NK-92 treated with Interleukin-12 subunit alpha and Interleukin-12 subunit beta, amount 100 ng/mL, for 24 hours (cell line): ENCODE results near the gene SLC22A9.
"Not testable (repeated sequence)": the region's sequence is repeated elsewhere in the genome, so short reads cannot be mapped to it uniquely, and the experiment has no call there.

ENCODE experiments used
- DNase-seq: peaks from one replicate; lab custom pipeline; 2025; lab: John Stamatoyannopoulos, UW

SLC22A9 gene

DNA sequence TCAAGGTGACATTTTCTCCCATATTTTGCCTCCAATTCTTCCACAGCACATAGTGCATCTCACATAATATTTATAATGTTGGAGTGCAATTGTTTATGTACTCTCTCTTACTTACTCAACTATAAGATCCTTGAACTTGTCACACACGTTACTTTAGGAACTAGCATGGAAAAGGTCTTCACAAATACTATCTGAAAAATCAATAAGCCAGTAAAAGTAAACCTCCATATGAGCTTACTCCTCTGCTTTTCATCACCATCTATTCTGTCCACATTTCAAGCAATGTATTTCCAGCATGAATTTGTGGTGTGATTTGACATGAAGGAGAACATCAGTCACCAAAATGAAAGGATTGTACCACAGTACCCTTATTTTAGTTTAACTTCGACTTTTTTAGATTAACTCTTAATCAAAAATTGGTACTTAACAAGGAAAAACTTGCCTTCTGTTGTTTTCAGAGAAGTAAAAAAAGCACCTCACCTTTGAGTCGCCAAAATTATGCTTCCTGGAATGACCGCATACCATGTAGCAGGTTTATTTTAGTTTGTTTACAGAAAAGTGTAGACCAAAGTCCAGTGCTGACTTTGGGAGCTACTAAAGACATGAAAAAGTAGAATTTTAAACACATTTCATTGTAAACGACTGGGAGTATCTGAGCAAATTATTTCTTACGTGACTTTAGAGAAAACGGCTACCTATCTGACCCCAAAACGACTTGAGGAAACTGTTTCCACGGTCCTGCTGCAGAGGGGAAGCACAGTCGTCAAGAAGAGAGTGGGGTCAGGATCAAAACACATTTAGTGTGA lies at the start of gene SLC22A9:
SLC22A9 (plus strand) TSS at position 621 of the 806 bp plus-strand sequence. CDS start 272 bp downstream, outside the sequence.
- no peak for DNase-seq

DNA sequence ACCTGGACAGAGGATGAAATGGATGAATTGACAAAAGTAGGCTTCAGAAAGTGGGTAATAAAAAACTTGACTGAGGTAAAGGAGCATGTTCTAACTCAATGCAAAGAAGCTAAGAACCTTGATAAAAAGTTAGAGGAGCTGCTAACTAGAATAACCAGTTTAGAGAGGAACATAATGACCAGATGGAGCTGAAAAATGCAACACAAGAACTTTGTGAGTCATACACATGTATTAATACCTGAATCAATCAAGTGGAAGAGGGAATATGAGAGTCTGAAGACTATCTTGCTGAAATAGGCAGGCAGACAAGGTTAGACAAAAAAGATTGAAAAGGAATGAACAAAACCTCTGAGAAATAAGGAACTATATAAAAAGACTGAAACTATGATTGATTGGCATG lies 47.9 kb upstream of the SLC22A9 start:
- DNase-seq, result no peak

DNA sequence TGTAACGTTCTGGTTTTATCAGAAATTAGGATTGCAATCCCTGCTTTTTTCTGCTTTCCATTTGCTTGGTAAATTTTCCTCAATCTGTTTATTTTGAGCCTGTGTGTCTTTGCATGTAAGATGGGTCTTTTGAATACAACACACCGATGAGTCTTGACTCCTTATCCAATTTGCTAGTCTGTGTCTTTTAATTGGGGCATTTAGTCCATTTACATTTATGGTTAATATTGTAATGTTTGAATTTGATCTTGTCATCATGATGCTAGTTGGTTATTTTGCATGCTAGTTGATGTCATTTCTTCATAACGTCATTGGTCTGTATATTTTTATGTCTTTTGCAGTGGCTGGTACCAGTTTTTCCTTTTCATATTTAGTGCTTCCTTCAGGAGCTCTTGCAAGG lies 34.5 kb upstream of the SLC22A9 start:
- DNase-seq, result not testable (repeated sequence)

DNA sequence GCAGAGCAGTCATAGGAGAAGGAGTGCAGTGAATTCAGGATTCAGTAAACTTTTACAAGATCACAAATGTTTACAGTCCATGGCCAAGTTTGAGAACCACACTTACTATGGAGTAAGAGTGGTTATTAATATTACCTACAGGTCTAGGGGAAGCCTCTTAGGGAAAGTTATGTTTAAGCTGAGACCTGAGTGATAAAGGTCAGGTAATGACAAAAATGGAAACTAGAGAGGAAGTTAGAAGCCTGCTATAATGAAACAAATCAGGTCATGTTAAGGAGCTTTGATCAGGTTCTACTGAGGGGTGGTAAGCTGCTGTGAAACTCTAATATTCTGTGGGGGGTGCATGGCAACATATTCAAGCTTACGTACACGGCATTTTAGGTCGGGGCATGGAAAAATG lies 32.5 kb upstream of the SLC22A9 start:
- no peak for DNase-seq

DNA sequence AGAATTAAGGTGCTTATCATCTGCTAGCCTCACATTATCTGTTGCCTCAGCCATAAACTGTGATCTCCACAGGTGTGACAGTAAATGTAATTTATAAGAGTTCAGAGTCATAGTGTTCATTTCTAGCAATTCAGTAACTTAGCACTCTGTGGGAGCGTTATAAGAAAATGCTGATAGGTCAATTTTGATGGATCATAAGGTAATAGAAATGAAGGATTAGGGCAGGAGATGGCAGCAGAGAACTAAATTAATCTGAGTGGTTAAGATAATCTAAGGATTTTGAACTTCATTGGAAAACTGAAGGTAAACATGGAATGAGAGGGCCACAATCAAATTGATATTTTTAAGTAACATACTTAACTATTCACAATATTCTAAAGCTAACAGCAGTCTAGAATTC lies 26.5 kb upstream of the SLC22A9 start:
- DNase-seq, result no peak

DNA sequence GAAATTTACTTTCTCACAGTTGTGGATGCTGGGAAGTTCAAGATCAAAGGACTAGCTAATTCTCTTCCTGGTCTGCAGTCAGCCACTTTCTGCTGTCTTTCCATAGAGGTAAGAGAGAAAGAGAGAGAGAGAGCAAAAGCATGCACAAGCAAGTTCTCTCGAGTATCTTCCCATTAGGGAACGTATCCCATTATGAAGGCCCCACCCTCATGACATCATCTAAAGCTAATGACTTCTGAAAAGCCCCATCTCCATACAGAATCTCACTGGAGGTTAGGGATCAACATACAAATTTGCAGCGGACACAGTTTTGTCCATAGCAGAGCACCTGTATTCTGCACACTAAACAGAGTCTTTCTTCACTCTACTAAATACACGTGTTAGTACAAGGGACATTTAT lies 17.4 kb upstream of the SLC22A9 start:
- DNase-seq, result no peak

DNA sequence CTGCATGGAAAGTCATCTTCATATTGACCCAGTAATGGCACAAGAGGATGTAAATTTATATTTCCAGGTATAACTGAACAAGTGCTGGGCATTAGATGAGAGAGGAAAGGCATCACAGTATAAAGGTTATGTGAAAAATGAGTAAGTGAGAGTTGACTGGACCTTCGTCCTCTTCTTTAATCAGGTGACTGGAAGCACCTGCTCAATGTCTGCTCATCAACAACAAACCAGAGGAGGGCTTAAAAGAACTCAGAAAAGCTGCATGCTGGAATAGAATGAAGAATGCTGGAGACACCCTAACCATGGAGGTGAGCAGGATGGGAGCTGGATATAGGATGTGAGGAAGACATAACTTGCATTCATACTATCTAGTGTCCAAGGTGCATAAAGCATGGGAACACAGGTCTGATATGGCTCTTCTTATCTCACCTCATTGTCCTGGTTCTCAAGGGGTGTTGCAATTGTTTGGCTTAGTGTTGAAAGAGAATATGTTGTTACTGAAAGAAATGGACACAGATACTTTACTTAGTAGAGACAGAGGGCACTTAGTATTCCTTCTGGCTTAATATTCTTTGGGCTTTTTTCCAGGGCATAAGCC lies 7.3 kb upstream of the SLC22A9 start:
- DNase-seq, result no peak

DNA sequence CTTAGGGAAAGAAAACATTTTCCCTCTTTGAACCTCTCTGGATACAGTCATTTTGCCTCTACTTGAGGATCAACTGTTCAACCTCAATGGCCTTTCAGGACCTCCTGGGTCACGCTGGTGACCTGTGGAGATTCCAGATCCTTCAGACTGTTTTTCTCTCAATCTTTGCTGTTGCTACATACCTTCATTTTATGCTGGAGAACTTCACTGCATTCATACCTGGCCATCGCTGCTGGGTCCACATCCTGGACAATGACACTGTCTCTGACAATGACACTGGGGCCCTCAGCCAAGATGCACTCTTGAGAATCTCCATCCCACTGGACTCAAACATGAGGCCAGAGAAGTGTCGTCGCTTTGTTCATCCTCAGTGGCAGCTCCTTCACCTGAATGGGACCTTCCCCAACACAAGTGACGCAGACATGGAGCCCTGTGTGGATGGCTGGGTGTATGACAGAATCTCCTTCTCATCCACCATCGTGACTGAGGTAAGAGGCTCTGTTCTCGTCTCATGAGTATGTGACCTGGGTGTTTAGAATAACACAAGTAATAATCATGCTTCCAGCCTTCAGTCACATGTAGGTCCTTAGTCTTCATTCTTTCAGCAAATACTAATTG lies 495 bp downstream of the SLC22A9 start:
- DNase-seq, result no peak

DNA sequence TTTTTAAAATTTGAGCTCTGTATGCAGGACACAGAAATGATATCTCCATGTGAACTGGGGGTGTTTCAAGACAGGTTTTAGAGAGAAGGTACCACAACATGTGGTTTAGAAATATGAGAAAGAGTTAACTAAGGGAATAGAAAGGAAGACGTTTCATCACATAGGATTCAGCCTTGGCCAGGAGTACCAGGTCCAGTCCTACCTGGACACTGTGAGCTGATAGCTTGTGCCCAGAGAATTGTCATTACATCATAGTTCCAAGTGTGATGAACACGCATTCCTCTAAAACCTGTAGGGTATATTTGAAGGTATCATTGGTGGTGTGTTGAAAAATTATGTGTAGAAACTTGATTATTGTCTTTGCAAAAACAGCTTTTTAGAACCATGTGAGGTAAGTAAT lies 1.8 kb downstream of the SLC22A9 start:
- no peak for DNase-seq

DNA sequence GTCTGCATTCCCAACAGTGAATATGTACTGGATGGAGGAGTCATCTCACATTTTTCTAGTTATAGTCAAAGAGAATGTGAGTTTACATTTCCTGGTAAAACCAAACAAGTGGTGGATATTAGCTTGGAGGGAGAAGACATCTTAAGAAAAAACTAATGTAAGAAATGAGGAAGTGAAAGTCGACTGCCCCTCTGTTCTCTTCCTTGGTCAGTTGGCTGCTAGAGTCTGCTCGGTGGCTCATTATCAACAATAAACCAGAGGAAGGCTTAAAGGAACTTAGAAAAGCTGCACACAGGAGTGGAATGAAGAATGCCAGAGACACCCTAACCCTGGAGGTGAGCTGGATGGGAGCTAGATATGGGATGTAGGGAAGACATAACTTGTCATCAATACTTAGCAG lies 5.8 kb downstream of the SLC22A9 start:
- DNase-seq, result no peak

DNA sequence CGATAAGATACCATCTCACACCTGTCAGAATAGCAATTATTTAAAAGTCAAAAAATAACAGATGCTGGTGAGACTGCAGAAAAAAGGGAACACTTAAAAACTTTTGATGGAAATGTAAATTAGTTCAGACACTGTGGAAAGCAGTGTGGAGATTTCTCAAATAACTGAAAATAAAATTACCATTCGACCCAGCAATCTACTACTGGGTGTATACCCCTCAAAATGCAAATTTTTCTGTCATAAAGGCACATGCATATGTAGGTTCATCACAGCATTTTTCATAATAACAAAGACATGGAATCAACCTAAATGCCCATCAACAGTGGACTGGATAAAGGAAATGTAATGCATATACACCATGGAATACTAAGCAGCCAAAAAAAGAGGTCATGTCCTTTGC lies 10.5 kb downstream of the SLC22A9 start:
- no peak for DNase-seq

DNA sequence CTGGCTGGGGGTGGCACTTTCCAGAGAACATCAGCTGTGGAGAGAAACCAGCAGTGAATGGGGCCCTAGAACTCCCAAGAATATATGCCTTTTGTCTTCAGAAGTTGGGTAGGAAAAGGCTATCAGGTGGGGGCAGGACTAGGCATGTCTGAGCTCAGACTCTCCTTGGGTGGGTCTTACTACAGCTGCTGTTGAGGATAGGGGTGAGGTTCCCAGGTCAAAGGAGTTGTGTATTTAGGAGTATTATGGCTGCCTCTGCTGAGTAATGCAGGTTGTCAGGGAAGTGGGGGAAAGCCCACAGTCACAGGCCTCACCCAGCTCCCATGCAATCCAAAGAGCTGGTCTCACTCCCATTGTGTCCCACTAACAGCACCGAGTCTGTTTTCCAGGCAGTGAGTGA lies 26.1 kb downstream of the SLC22A9 start:
- no peak for DNase-seq

DNA sequence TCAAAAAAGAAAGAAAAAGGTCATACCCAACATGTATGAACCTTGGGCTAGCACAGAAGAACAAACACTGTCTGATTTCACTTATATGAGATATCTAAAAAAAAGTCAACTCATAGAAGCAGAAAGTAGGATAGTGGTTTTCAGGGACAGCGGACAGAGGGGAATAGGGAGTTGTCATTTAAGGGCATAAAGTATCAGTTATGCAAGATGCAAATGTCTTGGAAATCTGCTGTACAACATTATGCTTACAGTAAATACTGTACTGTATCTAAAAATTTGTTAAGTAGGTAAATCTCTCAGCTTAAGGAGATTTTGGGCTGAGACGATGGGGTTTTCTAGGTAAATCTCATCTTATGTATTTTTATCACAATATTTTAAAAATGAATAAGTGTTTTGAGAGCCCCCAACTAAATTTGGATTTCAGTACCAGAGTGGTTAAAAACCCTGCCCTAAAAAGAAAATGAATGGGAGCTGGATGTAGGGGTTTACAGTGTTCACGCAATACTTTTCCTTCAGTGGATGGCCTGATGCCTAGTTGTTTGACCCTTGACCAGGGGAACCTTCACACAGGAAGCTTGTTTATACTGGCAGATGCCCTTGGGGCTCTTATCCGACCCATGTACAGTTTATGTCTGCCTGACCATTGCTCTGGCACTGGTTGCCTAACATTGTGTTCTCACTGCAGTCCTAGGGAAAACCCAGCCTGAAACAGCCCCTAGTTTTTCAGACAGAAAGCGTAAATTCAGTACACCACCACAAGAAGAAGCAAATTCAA lies 34.8 kb downstream of the SLC22A9 start:
- DNase-seq, result no peak

DNA sequence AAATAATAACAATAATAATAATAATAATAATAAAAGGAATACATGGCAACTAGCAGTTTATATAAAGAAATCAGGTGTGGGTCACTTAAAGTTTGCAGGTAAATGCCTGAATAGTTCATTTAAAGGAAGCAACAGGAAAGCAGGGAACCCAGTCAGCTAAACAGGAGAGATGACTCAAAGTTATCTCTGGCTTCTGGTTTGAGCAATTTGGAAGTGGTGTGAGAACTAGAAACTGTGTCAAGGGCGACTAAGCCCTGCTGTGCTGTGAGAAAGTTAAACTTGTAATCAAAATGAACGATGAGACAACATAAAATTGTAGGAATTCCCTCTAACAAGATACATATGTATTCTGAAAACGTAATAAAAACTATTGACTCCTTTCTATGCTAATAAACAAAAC lies 35.5 kb downstream of the SLC22A9 start:
- no peak for DNase-seq

DNA sequence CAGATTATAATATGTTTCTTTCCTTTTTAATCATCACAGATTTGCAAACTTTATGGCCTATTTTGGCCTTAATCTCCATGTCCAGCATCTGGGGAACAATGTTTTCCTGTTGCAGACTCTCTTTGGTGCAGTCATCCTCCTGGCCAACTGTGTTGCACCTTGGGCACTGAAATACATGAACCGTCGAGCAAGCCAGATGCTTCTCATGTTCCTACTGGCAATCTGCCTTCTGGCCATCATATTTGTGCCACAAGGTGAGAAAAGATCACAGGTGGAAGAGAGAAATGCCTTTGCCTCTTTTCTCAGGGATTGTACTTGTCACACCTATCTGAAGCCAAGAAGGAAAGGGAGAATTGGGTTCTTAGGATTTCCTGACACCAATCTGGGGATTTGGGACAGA lies 36.9 kb downstream of the SLC22A9 start:
- no peak for DNase-seq

DNA sequence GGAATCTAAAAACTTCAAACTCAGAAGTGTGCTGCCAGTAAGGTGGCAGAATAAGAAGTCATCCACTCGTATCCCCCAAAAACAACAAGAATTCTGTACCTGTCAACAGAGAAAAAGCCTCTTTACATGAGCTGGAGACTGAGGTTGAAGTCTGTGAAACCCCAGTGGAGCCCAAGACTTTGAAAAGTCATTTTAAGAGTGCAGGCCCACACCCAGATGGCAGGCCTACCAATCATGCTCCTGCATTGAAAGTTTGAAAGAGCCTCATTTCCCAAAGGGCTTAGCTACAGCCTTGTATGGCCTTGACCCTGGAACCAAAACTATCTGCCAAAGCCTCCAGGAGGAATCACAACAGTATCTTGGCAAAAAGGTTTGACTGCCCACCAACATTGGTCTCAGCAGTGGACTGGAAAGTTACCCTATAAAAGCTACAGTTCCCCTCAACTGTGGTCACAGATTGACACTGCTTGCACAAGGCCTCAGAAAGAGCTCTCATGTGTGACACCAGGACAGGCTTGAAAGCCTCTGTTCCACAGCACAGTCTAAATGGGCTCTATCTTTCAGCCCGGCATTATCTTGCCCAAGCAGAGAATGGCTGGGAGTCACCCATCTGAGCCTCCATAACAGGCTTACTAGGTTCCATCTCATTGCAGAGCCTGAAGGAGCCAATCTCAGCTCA lies 47.7 kb downstream of the SLC22A9 start:
- no peak for DNase-seq

DNA sequence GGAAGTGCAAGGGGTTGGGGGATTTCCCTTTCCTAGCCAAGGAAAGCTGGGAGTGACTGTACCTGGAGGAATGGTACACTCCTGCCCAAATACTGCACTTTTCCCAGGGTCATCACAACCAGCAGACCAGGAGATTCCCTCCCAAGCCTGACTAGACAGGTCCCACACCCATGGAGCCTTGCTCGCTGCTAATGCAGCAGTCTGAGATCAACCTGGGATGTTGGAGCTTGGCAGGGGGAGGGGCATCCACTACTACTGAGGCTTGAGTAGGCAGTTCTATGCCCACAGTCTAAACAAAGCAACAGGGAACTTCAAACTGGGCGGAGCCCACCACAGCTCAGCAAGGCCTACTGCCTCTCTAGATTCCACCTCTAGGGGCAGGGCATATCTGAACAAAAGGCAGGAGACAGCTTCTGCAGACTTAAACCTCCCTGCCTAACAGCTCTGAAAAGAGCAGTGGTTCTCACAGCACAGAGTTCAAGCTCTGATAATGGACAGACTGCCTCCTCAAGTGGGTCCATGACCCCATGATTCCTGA lies 58.5 kb downstream of the SLC22A9 start:
- DNase-seq, result no peak

DNA sequence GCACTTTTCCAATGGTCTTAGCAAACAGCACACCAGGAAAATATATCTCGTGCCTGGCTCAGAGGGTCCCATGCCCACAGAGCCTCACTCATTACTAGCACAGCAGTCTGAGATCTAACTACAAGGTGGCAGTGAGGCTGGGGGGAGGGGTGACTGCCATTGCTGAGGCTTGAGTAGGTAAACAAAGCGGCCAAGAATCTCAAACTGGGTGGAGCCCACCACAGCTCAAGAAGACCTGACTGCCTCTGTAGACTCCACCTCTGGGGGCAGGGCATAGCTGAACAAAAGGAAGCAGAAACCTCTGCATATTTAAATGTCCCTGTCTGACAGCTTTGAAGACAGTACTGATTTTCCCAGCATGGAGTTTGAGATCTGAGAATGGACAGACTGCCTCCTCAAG lies 61.1 kb downstream of the SLC22A9 start:
- DNase-seq, result not testable (repeated sequence)

DNA sequence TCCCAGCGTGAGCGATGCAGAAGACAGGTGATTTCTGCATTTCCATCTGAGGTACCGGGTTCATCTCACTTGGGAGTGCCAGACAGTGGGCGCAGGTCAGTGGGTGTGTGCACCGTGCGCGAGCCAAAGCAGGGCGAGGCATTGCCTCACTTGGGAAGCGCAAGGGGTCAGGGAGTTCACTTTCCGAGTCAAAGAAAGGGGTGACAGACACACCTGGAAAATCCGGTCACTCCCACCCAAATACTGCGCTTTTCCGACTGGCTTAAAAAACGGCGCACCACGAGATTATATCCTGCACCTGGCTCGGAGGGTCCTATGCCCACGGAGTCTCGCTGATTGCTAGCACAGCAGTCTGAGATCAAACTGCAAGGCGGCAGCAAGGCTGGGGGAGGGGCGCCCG lies 65.8 kb downstream of the SLC22A9 start:
- DNase-seq, result not testable (repeated sequence)

DNA sequence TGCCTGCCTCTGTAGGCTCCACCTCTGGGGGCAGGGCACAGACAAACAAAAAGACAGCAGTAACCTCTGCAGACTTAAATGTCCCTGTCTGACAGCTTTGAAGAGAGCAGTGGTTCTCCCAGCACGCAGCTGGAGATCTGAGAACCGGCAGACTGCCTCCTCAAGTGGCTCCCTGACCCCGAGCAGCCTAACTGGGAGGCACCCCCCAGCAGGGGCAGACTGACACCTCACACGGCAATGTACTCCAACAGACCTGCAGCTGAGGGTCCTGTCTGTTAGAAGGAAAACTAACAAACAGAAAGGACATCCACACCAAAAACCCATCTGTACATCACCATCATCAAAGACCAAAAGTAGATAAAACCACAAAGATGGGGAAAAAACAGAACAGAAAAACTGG lies 66.2 kb downstream of the SLC22A9 start:
- not testable (repeated sequence) for DNase-seq

DNA sequence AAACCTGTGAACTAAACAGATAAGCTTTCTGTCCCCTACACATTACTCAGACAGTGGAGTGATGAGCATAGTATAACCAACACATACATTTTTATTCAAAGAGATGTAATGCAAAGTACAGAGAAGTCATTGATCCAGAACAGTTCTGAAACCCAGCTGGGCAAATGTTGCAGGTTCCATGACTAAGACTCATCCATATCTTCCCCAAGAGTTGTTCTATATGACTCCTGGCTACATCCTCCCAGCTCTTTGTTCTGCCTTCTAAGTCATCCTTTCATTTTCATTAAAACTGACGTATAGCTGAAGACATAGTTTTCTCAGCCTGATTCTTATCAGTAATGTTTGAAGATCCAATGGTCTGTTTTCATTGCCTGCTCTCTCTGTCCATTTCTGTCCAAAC lies 74.1 kb downstream of the SLC22A9 start:
- DNase-seq, result no peak

DNA sequence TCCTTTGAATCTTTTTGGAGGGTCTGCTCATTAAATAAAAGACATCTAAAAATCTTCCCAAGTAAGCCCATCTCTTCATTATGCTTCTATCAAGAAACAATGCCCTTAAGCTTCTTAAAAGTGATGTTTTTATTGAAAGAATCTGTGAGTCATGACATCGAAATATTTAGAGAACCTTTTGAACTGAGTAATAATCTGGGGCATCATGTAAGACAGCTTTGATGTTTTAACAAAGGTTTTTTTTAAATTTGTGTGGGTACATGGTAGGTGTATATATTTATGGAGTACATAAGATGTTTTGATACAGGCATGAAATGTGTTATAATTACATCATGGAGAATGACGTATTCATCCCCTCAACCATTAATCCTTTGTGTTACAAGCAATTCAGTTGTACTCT lies 74.6 kb downstream of the SLC22A9 start:
- no peak for DNase-seq
